Caco-2 (cell line): ENCODE data around the gene NPBWR2. TPM values are rescaled to one million over a fixed set of nuclear protein-coding genes. Genes with fewer than 3 reads are reported as not detected.

Experiments
- BruUV-seq: library from RNA; stranded (reverse); fragments of 400-500 nt; replicated peaks from 2 replicates; lab custom pipeline; 2021; lab: Mats Ljungman, UMichigan
- CTCF ChIA-PET: fragments of 300-600 bp; sonication (Branson Sonifier 250); formaldehyde crosslinking; loops from one replicate; lab custom pipeline; 2022; ENCODE audit warnings: antibody characterized with exemption; lab: Charles Lee
- POLR2A ChIA-PET: fragments of 300-600 bp; sonication (Branson Sonifier 250); formaldehyde crosslinking; loops from one replicate; lab custom pipeline; 2022; ENCODE audit warnings: antibody characterized with exemption; lab: Charles Lee
- DNase-seq, 2 experiments: peaks; one replicate each; pipeline versions ENCODE4 v3.0.0 to v3.0.0-alpha.2; 2020 to 2022
- H3K27me3 ChIP-seq: replicated peaks from 2 replicates; pipeline ENCODE4 v1.6.0; 2011; ENCODE audit warnings: low read length; ENCODE audit not compliant: control insufficient read depth, insufficient read depth
- H3K36me3 ChIP-seq: 2 replicates; pipeline ENCODE4 v1.5.1; 2011; ENCODE audit warnings: low read length; ENCODE audit not compliant: control insufficient read depth, insufficient read depth
- H3K4me1 ChIP-seq: fragments of 250-450 bp; sonication (Bioruptor Pico); 2 replicates; pipeline ENCODE4 v1.5.1; 2020; ENCODE audit warnings: mild to moderate bottlenecking
- H3K4me3 ChIP-seq: 2 replicates; pipeline ENCODE4 v1.5.1; 2011; ENCODE audit warnings: low read depth, mild to moderate bottlenecking, control low read depth, low read length
- H3K9me3 ChIP-seq: fragments of 250-450 bp; sonication (Bioruptor Pico); 2 replicates; pipeline ENCODE4 v1.5.1; 2020; ENCODE audit warnings: mild to moderate bottlenecking, moderate library complexity
- H3K27ac Mint-ChIP-seq: one replicate; pipeline ENCODE4 v1.8.0; 2022; ENCODE audit warnings: mixed read lengths; ENCODE audit not compliant: unreplicated experiment
- H3K27me3 Mint-ChIP-seq: one replicate; pipeline ENCODE4 v1.8.0; 2022; ENCODE audit warnings: mixed read lengths; ENCODE audit not compliant: insufficient read depth, unreplicated experiment
- H3K36me3 Mint-ChIP-seq: one replicate; pipeline ENCODE4 v1.8.0; 2022; ENCODE audit warnings: mild to moderate bottlenecking, mixed read lengths; ENCODE audit not compliant: insufficient read depth, unreplicated experiment
- H3K4me1 Mint-ChIP-seq: one replicate; pipeline ENCODE4 v1.8.0; 2022; ENCODE audit warnings: low read depth, mixed read lengths; ENCODE audit not compliant: unreplicated experiment
- H3K4me3 Mint-ChIP-seq: one replicate; pipeline ENCODE4 v1.8.0; 2022; ENCODE audit warnings: mild to moderate bottlenecking, moderate library complexity, mixed read lengths; ENCODE audit not compliant: unreplicated experiment
- H3K9me3 Mint-ChIP-seq: one replicate; pipeline ENCODE4 v1.8.0; 2022; ENCODE audit warnings: mixed read lengths; ENCODE audit not compliant: unreplicated experiment
- intact Hi-C: fragments of 100-400 bp; cut with micrococcal nuclease; formaldehyde crosslinking; loops from one replicate; pipeline ENCODE4 v1.10.0; 2022; ENCODE audit not compliant: unreplicated experiment
- total RNA-seq: library from RNA; stranded (reverse); gene quantifications from 2 replicates; pipeline ENCODE4 v1.2.3, GENCODE V29; 2022
- TF ChIP-seq, protein P1 (sequence below), 2 experiments: fragments of 200-600 bp in 1 of 2; IDR thresholded peaks; 1 replicate in 1 of 2; 2 replicates in 1 of 2; pipeline versions ENCODE4 v1.5.1 to v1.8.0; 2011 to 2022; ENCODE audit warnings: antibody characterized with exemption in 1 of 2, control low read depth in 1 of 2, inconsistent platforms in 1 of 2, low read depth in 1 of 2, low read length in 1 of 2, mild to moderate bottlenecking in 1 of 2, moderate library complexity in 1 of 2; ENCODE audit not compliant: insufficient read depth in 1 of 2, severe bottlenecking in 1 of 2, unreplicated experiment in 1 of 2

The NPBWR2 gene
- total RNA-seq, 1 experiment from 2014 or later = not detected

DNA sequence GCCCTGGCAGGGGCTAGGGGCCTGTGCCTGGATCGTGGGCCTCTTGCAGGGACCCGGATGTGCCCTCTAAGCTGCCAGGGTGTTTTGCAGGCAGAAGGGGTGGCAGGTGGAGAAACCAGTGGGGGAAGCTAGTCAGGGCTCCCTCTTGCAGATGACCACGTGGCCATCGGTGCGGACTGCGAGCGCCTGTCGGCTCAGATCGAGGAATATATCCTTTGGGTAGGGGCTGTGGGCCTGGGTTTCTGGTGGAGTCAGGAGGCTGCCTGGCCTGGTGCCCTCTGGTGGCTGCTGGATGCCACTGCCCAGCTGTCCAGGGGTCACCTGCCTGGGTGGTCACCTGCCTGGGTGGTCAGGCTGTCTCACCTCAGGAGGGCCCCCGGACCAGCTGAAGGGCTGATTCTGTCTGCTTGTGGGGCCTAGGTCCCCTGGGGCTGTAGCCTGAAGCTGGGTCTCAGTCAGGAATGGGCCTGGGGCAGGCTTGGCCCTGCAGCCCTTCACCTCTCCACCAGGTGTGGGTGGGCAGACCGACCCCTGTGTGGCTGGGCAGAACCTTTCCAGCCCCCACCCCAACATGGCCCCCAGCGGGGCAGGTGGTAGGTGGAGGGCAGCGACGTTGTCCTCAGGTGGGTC is 37.6 kb downstream of the NPBWR2 start:
- Histone ChIP-seq H3K27me3 (no peaks in the 10 kb centered on the region), H3K9me3 (no peaks in the 10 kb centered on the region), H3K4me3 (no peak overlapping the region), H3K36me3 (no peaks in the 10 kb centered on the region), H3K4me1 (no peaks in the 10 kb centered on the region)
- Mint-ChIP-seq H3K36me3 (peaks cover 17% of the 10 kb centered on the region), H3K27ac (no peak overlapping the region), H3K27me3 (no peaks in the 10 kb centered on the region), H3K9me3 (no peaks in the 10 kb centered on the region), H3K4me3 (no peak overlapping the region), H3K4me1 (peaks cover 12% of the 10 kb centered on the region)
- TF ChIP-seq, protein P1, sequence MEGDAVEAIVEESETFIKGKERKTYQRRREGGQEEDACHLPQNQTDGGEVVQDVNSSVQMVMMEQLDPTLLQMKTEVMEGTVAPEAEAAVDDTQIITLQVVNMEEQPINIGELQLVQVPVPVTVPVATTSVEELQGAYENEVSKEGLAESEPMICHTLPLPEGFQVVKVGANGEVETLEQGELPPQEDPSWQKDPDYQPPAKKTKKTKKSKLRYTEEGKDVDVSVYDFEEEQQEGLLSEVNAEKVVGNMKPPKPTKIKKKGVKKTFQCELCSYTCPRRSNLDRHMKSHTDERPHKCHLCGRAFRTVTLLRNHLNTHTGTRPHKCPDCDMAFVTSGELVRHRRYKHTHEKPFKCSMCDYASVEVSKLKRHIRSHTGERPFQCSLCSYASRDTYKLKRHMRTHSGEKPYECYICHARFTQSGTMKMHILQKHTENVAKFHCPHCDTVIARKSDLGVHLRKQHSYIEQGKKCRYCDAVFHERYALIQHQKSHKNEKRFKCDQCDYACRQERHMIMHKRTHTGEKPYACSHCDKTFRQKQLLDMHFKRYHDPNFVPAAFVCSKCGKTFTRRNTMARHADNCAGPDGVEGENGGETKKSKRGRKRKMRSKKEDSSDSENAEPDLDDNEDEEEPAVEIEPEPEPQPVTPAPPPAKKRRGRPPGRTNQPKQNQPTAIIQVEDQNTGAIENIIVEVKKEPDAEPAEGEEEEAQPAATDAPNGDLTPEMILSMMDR (IDR thresholded peaks at IDR 0.05; ENCODE audit: insufficient read depth in 1 of 2, low read depth in 1 of 2, low read length in 1 of 2, severe bottlenecking in 1 of 2, unreplicated experiment in 1 of 2) = peak; percentile 99
- no TSS peak for BruUV-seq
- ChIA-PET POLR2A (no interaction called here), CTCF (interaction anchor here (0.7 to 2.1 kb wide), 4 partner anchors 10 to 65 kb away, joined by 3 to 10 read pairs (median 5); partner anchors contain the start of genes LKAAEAR1, OPRL1 and RGS19)
- intact Hi-C loops = loop anchor here (1.0 to 10.0 kb wide), 3 partner anchors 30 to 175 kb away; partner anchors contain the start of gene DNAJC5
- peak; percentile 84 to 88 for DNase-seq

- no peak overlapping the region for H3K4me3 ChIP-seq
- ChIA-PET POLR2A (no interaction called here), CTCF (interaction anchor here (1.2 to 2.1 kb wide), 3 partner anchors 11 to 31 kb away, joined by 5 to 10 read pairs (median 5); partner anchors contain the start of genes LKAAEAR1, OPRL1 and RGS19)
- no peak for DNase-seq
- H3K27me3 ChIP-seq = no peaks in the 10 kb centered on the region
- Mint-ChIP-seq H3K27me3 (no peaks in the 10 kb centered on the region), H3K9me3 (no peaks in the 10 kb centered on the region), H3K4me1 (peaks cover 13% of the 10 kb centered on the region), H3K27ac (no peak overlapping the region), H3K4me3 (no peak overlapping the region), H3K36me3 (peaks cover 17% of the 10 kb centered on the region)
- TF ChIP-seq, protein P1 (IDR thresholded peaks at IDR 0.05; ENCODE audit: insufficient read depth in 1 of 2, low read depth in 1 of 2, low read length in 1 of 2, severe bottlenecking in 1 of 2, unreplicated experiment in 1 of 2) = no peak
- H3K36me3 ChIP-seq = no peaks in the 10 kb centered on the region
- no peaks in the 10 kb centered on the region for H3K9me3 ChIP-seq
- H3K4me1 ChIP-seq = 0 out of 2 replicates have a peak, but pooled peaks cover under 1% of the 10 kb centered on the region
- intact Hi-C loops = loop anchor here (1.0 to 10.0 kb wide), 3 partner anchors 30 to 174 kb away; partner anchors contain the start of gene DNAJC5
- no TSS peak for BruUV-seq
Observed at GRCh38 chr20:64069209-64069613, 38.2 kb downstream of the NPBWR2 start.

GRCh38 chr20:64068386-64069208 is 38.8 kb downstream of the NPBWR2 start:
- Mint-ChIP-seq H3K27ac (no peak overlapping the region), H3K4me3 (no peak overlapping the region), H3K36me3 (peaks cover 17% of the 10 kb centered on the region), H3K9me3 (no peaks in the 10 kb centered on the region), H3K27me3 (no peaks in the 10 kb centered on the region), H3K4me1 (peaks cover 19% of the 10 kb centered on the region)
- Histone ChIP-seq H3K9me3 (no peaks in the 10 kb centered on the region), H3K4me1 (0 out of 2 replicates have a peak, but pooled peaks cover 7% of the 10 kb centered on the region), H3K36me3 (no peaks in the 10 kb centered on the region), H3K4me3 (no peak overlapping the region), H3K27me3 (no peaks in the 10 kb centered on the region)
- POLR2A ChIA-PET = interaction anchor here (0.6 kb wide), 1 partner anchor 30 kb away, joined by 3 read pairs; no protein-coding TSS in a partner anchor
- DNase-seq = no peak
- TF ChIP-seq, protein P1 (IDR thresholded peaks at IDR 0.05; ENCODE audit: insufficient read depth in 1 of 2, low read depth in 1 of 2, low read length in 1 of 2, severe bottlenecking in 1 of 2, unreplicated experiment in 1 of 2) = no peak
- CTCF ChIA-PET = interaction anchor here (2.1 kb wide), 1 partner anchor 15 kb away, joined by 5 read pairs; the partner anchor contains the start of gene LKAAEAR1
- intact Hi-C loops = loop anchor here (1.0 to 10.0 kb wide), 3 partner anchors 29 to 174 kb away; partner anchors contain the start of gene DNAJC5
- no TSS peak for BruUV-seq
